OCI-LY1 (cell line): ENCODE results near the gene ATF6.

Source experiments
- EZH2 ChIP-seq: fragments of 200-600 bp; sonication (generic), shearing (Covaris generic); IDR thresholded peaks from 2 replicates; pipeline ENCODE4 v1.8.0; 2017; ENCODE audit warnings: borderline replicate concordance, mixed run types, mild to moderate bottlenecking, antibody characterized with exemption, low read length, moderate library complexity, mixed read lengths
- TF ChIP-seq, protein P1 (sequence below): fragments of 200-600 bp; sonication (generic), shearing (Covaris generic); IDR thresholded peaks from 2 replicates; pipeline ENCODE4 v1.5.1; 2017; ENCODE audit warnings: mild to moderate bottlenecking, antibody characterized with exemption, low read length, moderate library complexity, mixed read lengths

GRCh38 chr1:161799792-161800191 lies 33.7 kb downstream of the ATF6 start:
- TF ChIP-seq, protein P1, sequence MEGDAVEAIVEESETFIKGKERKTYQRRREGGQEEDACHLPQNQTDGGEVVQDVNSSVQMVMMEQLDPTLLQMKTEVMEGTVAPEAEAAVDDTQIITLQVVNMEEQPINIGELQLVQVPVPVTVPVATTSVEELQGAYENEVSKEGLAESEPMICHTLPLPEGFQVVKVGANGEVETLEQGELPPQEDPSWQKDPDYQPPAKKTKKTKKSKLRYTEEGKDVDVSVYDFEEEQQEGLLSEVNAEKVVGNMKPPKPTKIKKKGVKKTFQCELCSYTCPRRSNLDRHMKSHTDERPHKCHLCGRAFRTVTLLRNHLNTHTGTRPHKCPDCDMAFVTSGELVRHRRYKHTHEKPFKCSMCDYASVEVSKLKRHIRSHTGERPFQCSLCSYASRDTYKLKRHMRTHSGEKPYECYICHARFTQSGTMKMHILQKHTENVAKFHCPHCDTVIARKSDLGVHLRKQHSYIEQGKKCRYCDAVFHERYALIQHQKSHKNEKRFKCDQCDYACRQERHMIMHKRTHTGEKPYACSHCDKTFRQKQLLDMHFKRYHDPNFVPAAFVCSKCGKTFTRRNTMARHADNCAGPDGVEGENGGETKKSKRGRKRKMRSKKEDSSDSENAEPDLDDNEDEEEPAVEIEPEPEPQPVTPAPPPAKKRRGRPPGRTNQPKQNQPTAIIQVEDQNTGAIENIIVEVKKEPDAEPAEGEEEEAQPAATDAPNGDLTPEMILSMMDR = no peak
- TF ChIP-seq EZH2 = no peak
